HG03039 (cell line): ENCODE measurements around the gene HMGCS2.
"Not testable (repeated sequence)": the region's sequence is repeated elsewhere in the genome, so short reads cannot be mapped to it uniquely, and the experiment has no call there.

Experiments used
- ATAC-seq: cut with Tn5 transposase; IDR thresholded peaks from one replicate; pipeline ENCODE4 v1.9.1; 2021; ENCODE audit warnings: mild to moderate bottlenecking, moderate library complexity; ENCODE audit not compliant: unreplicated experiment

The HMGCS2 gene

GRCh38 chr1:119790451-119791198, 21.9 kb upstream of the HMGCS2 start:
- no peak for ATAC-seq

GRCh38 chr1:119787776-119788175, 19.1 kb upstream of the HMGCS2 start:
- no peak for ATAC-seq

- not testable (repeated sequence) for ATAC-seq
Measured at GRCh38 chr1:119786473-119787050, 17.9 kb upstream of the HMGCS2 start.

GRCh38 chr1:119786046-119786445, 17.3 kb upstream of the HMGCS2 start:
- ATAC-seq, result not testable (repeated sequence)

GRCh38 chr1:119784191-119784781, 15.6 kb upstream of the HMGCS2 start:
- ATAC-seq, result no peak

- no peak for ATAC-seq
Measured at GRCh38 chr1:119783354-119784185, 14.9 kb upstream of the HMGCS2 start.

GRCh38 chr1:119782631-119783325, 14.1 kb upstream of the HMGCS2 start:
- ATAC-seq, result no peak

GRCh38 chr1:119781434-119782210, 12.9 kb upstream of the HMGCS2 start:
- ATAC-seq, result no peak

GRCh38 chr1:119779869-119780356, 11.2 kb upstream of the HMGCS2 start:
- no peak for ATAC-seq

GRCh38 chr1:119778886-119779560, 10.3 kb upstream of the HMGCS2 start:
- ATAC-seq, result no peak

GRCh38 chr1:119778359-119778758, 9.7 kb upstream of the HMGCS2 start:
- no peak for ATAC-seq

- ATAC-seq, result no peak
Measured at GRCh38 chr1:119774746-119775490, 6.2 kb upstream of the HMGCS2 start.

- no peak for ATAC-seq
Measured at GRCh38 chr1:119773711-119774241, 5.1 kb upstream of the HMGCS2 start.

GRCh38 chr1:119772298-119772697, 3.6 kb upstream of the HMGCS2 start:
- ATAC-seq, result no peak

GRCh38 chr1:119771770-119772169, 3.1 kb upstream of the HMGCS2 start:
- ATAC-seq, result no peak

- ATAC-seq, result no peak
Measured at GRCh38 chr1:119771016-119771415, 2.3 kb upstream of the HMGCS2 start.

- no peak for ATAC-seq
Measured at GRCh38 chr1:119767486-119767885, 1.2 kb downstream of the HMGCS2 start.

- no peak for ATAC-seq
Measured at GRCh38 chr1:119766374-119766794, 2.3 kb downstream of the HMGCS2 start.
